Hepatocyte (in vitro differentiated cells): Measurements from ENCODE around the gene IL17F. TPM values are rescaled to one million over a fixed set of nuclear protein-coding genes. Genes with fewer than 3 reads are reported as not detected.
A peak's percentile ranks its signal among the peaks of the same experiment; 100 is the strongest.

ENCODE experiments used
- DNase-seq: peaks from one replicate; pipeline ENCODE4 v3.0.0-alpha.2; 2016; ENCODE audit warnings: low spot score
- H2AFZ ChIP-seq: fragments of 200-600 bp; sonication (generic); 2 replicates; pipeline ENCODE4 v1.6.0; 2016; ENCODE audit warnings: antibody characterized with exemption, mild to moderate bottlenecking
- H3K27ac ChIP-seq: fragments of 200-600 bp; sonication (generic); 2 replicates; pipeline ENCODE4 v1.5.1; 2016; ENCODE audit warnings: mild to moderate bottlenecking
- H3K27me3 ChIP-seq: fragments of 200-600 bp; sonication (generic); 2 replicates; pipeline ENCODE4 v1.6.1; 2016
- H3K36me3 ChIP-seq: fragments of 200-600 bp; sonication (generic); replicated peaks from 2 replicates; pipeline ENCODE4 v1.5.1; 2016; ENCODE audit warnings: low read depth; ENCODE audit not compliant: insufficient read depth
- H3K4me1 ChIP-seq: fragments of 200-600 bp; sonication (generic); 2 replicates; pipeline ENCODE4 v1.5.1; 2016; ENCODE audit warnings: mild to moderate bottlenecking, moderate library complexity; ENCODE audit not compliant: insufficient read depth
- H3K4me2 ChIP-seq: fragments of 200-600 bp; sonication (generic); 2 replicates; pipeline ENCODE4 v1.6.0; 2016
- H3K4me3 ChIP-seq: fragments of 200-600 bp; sonication (generic); 2 replicates; pipeline ENCODE4 v1.5.1; 2016; ENCODE audit warnings: mild to moderate bottlenecking
- H3K79me2 ChIP-seq: fragments of 200-600 bp; sonication (generic); 2 replicates; pipeline ENCODE4 v1.6.0; 2017; ENCODE audit warnings: mild to moderate bottlenecking
- H3K9me2 ChIP-seq: fragments of 200-600 bp; sonication (generic); replicated peaks from 2 replicates; pipeline ENCODE4 v1.6.0; 2017; ENCODE audit warnings: mild to moderate bottlenecking; ENCODE audit not compliant: insufficient read depth
- H3K9me3 ChIP-seq: fragments of 200-600 bp; sonication (generic); 2 replicates; pipeline ENCODE4 v1.5.1; 2016; ENCODE audit warnings: low read depth, mild to moderate bottlenecking
- H4K20me1 ChIP-seq: fragments of 200-600 bp; sonication (generic); 2 replicates; pipeline ENCODE4 v1.6.0; 2016; ENCODE audit warnings: mild to moderate bottlenecking; ENCODE audit not compliant: insufficient read depth, poor library complexity, severe bottlenecking
- CTCF ChIP-seq: fragments of 200-600 bp; sonication (generic); IDR thresholded peaks from 2 replicates; pipeline ENCODE4 v1.5.1; 2016; ENCODE audit warnings: antibody characterized with exemption, mild to moderate bottlenecking; ENCODE audit not compliant: poor library complexity
- EZH2 ChIP-seq: fragments of 200-600 bp; sonication (generic); IDR thresholded peaks from 2 replicates; pipeline ENCODE4 v1.6.1; 2016; ENCODE audit warnings: antibody characterized with exemption, mild to moderate bottlenecking, borderline replicate concordance
- EZH2phosphoT487 ChIP-seq: fragments of 200-600 bp; sonication (generic); IDR thresholded peaks from one replicate; pipeline ENCODE4 v1.6.1; 2018; ENCODE audit warnings: antibody characterized with exemption, mild to moderate bottlenecking, low read depth, moderate library complexity; ENCODE audit not compliant: unreplicated experiment, severe bottlenecking
- WGBS: methylation state at CpG from one replicate; pipeline ENCODE4 v1.1.6; 2016; ENCODE audit warnings: low lambda C conversion rate; ENCODE audit errors: missing lambda C conversion rate; 5-methylcytosine and 5-hydroxymethylcytosine counted together
- polyA plus RNA-seq: library from polyadenylated mRNA; unstranded; fragments of >200 nt; fragmentation: Nextera tagmentation; extraction: Ambion mirVana; gene quantifications from 2 replicates; pipeline ENCODE4 v1.2.1, GENCODE V29; 2016
- total RNA-seq: library from RNA; depleted of rRNA; stranded (reverse); fragments of >200 nt; gene quantifications from 2 replicates; pipeline ENCODE4 v1.2.3, GENCODE V29; 2014

Gene IL17F
- total and polyA plus RNA-seq, 2 experiments from 2014 or later = not detected

GRCh38 chr6:52263709-52264540 is 19.6 kb upstream of the IL17F start:
- Histone ChIP-seq H3K4me2 (no peak overlapping the region), H3K4me1 (no peaks in the 10 kb centered on the region), H3K4me3 (no peak overlapping the region), H3K36me3 (no peaks in the 10 kb centered on the region), H3K27ac (no peak overlapping the region), H3K27me3 (no peaks in the 10 kb centered on the region), H3K9me2 (no peaks in the 10 kb centered on the region), H4K20me1 (no peaks in the 10 kb centered on the region), H3K9me3 (no peaks in the 10 kb centered on the region), H2AFZ (no peak overlapping the region), H3K79me2 (no peaks in the 10 kb centered on the region)
- WGBS = 56% methylated on average over 11 of the region's 11 CpGs
- TF ChIP-seq EZH2phosphoT487 = no peak
- TF ChIP-seq CTCF = peak; percentile 97
- DNase-seq = peak; percentile 75

DNA sequence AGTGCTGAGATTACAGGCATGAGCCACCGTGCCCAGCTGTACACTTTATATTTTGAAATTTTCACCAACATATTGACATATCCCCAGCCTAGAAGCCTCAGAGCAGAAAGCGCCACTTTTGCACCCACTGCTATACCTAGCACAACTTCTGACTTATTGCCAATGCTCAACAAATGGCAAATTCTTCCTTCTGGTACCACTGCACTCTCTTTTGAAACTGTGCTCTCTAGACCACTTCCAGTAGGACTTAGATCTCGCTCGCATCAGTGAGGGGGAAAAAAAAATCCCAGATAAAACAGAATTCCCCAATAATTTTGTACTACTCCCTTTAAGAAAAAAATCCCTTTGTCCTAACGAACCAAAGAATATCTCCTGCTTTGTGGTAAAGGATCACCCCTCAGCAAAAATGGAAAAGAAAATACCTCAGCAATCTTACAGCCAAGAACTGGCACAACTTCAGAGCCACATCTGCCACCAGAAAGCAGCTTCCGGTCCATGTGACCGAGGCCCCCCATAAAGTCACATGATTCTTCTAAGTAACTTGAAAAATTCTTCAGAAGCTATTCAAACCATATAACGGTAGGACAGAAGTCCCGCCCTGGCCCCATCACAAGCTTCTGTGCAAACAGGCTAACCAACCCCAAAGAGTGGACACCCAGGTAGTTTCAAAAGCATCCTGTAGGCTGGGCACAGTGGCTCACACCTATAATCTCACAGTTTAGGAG is 18.5 kb upstream of the IL17F start:
- DNase-seq = no peak
- no peak for TF ChIP-seq EZH2
- H3K4me1 ChIP-seq = no peaks in the 10 kb centered on the region
- no peaks in the 10 kb centered on the region for H3K36me3 ChIP-seq
- no peak overlapping the region for H3K4me3 ChIP-seq
- H3K9me3 ChIP-seq = no peaks in the 10 kb centered on the region
- no peaks in the 10 kb centered on the region for H3K79me2 ChIP-seq
- H3K4me2 ChIP-seq = no peak overlapping the region
- 93% methylated on average over 9 of the region's 9 CpGs for WGBS
- H3K27ac ChIP-seq = no peak overlapping the region
- H2AFZ ChIP-seq = no peak overlapping the region
- no peaks in the 10 kb centered on the region for H3K27me3 ChIP-seq
- H3K9me2 ChIP-seq = no peaks in the 10 kb centered on the region
- H4K20me1 ChIP-seq = no peaks in the 10 kb centered on the region

GRCh38 chr6:52261229-52261628 is 16.9 kb upstream of the IL17F start:
- H3K27me3 ChIP-seq = no peaks in the 10 kb centered on the region
- no peaks in the 10 kb centered on the region for H3K9me3 ChIP-seq
- no peak overlapping the region for H3K27ac ChIP-seq
- no peaks in the 10 kb centered on the region for H3K4me1 ChIP-seq
- no peak overlapping the region for H3K4me2 ChIP-seq
- H4K20me1 ChIP-seq = no peaks in the 10 kb centered on the region
- no peaks in the 10 kb centered on the region for H3K79me2 ChIP-seq
- peak; percentile 13 for DNase-seq
- 48% methylated on average over 6 of the region's 6 CpGs for WGBS
- TF ChIP-seq EZH2phosphoT487 = no peak
- H3K36me3 ChIP-seq = no peaks in the 10 kb centered on the region
- H3K9me2 ChIP-seq = no peaks in the 10 kb centered on the region
- H3K4me3 ChIP-seq = no peak overlapping the region
- no peak overlapping the region for H2AFZ ChIP-seq

DNA sequence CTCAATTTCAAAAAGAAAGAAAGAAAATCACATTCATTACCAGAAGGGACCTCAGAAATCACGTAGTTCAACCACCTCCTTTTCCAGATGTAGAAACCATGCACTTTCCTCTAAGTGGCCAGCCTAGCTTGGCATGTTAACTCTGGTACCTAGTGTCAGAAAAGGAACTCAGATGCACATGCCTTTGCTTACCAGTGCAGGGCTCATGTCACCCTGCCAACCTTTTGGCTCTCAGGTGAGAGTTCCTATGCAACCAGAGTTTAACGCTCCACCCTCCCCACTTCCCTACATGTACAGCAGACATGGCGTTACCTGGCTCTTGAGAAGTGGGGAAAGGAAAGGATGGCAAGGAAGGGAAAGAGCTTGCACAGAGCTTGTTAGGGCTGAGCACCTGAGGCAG is 16.3 kb upstream of the IL17F start:
- no peak overlapping the region for H2AFZ ChIP-seq
- H3K9me3 ChIP-seq = no peaks in the 10 kb centered on the region
- H3K9me2 ChIP-seq = no peaks in the 10 kb centered on the region
- no peak overlapping the region for H3K27ac ChIP-seq
- no peaks in the 10 kb centered on the region for H3K27me3 ChIP-seq
- H3K4me2 ChIP-seq = no peak overlapping the region
- TF ChIP-seq EZH2 = no peak
- no peaks in the 10 kb centered on the region for H3K4me1 ChIP-seq
- WGBS = 95% methylated on average over 3 of the region's 3 CpGs
- H3K4me3 ChIP-seq = no peak overlapping the region
- H3K36me3 ChIP-seq = no peaks in the 10 kb centered on the region
- no peaks in the 10 kb centered on the region for H4K20me1 ChIP-seq
- DNase-seq = no peak
- no peaks in the 10 kb centered on the region for H3K79me2 ChIP-seq

DNA sequence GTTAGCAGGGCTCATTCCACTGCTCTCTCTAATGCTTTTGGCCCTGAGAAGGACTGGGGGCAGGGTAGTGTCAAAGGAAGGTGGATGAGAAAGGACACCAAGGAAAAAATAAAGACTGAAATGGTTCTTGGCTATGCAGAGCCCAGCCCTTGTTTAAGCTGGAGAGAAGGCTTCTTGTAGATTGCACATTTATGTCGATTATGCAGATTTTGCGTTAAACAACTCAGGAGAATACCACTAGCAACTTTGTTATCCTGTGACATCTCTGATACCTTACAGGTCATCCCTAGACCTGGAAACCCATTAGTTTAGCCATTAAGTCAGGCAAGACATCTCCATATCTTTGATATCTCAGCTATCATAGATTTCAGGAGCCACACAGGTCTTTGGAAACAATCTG is 11.1 kb upstream of the IL17F start:
- TF ChIP-seq CTCF (no peak), EZH2 (no peak), EZH2phosphoT487 (no peak)
- no peaks in the 10 kb centered on the region for H3K9me2 ChIP-seq

More for the DNA sequence above, 11.1 kb upstream of the IL17F start:
- Histone ChIP-seq H3K4me3 (no peak overlapping the region), H3K36me3 (no peaks in the 10 kb centered on the region), H3K79me2 (no peaks in the 10 kb centered on the region), H4K20me1 (no peaks in the 10 kb centered on the region), H3K4me2 (no peak overlapping the region), H3K9me3 (no peaks in the 10 kb centered on the region), H3K27ac (no peak overlapping the region), H3K4me1 (no peaks in the 10 kb centered on the region), H3K27me3 (no peaks in the 10 kb centered on the region), H2AFZ (no peak overlapping the region)
- DNase-seq = no peak
- 94% methylated on average over 2 of the region's 2 CpGs for WGBS
